K562 (cell line): Measurements from ENCODE around the gene NR5A2. TPM values are rescaled to one million over a fixed set of nuclear protein-coding genes. Genes with fewer than 3 reads are reported as not detected.

Experiments
- ARID4B ChIP-seq: sonication (generic); formaldehyde crosslinking; IDR thresholded peaks from 2 replicates; pipeline ENCODE4 v1.8.0; 2022; ENCODE audit warnings: mild to moderate bottlenecking, missing genetic modification reagents
- BHLHE40 ChIP-seq: IDR thresholded peaks from 2 replicates; pipeline ENCODE4 v1.6.1; 2011; ENCODE audit warnings: low read length, improper control_type of control experiment
- CGGBP1 ChIP-seq: fragments of 250-450 bp; sonication (Bioruptor Pico); IDR thresholded peaks from 2 replicates; pipeline ENCODE4 v1.9.0; 2021; ENCODE audit warnings: mild to moderate bottlenecking
- CHD7 ChIP-seq: fragments of 200-600 bp; sonication (generic); IDR thresholded peaks from one replicate; pipeline ENCODE4 v1.6.1; 2012; ENCODE audit warnings: mild to moderate bottlenecking, low read depth, low read length, inconsistent platforms
- FOXJ2 ChIP-seq: fragments of 200-800 bp; sonication (Bioruptor generic); IDR thresholded peaks from 2 replicates; pipeline ENCODE4 v1.6.1; 2016; ENCODE audit warnings: missing genetic modification characterization, missing compliant biosample characterization
- L3MBTL2 ChIP-seq: fragments of 450-650 bp; IDR thresholded peaks from 2 replicates; pipeline ENCODE4 v1.6.1; 2016; ENCODE audit warnings: mild to moderate bottlenecking, moderate library complexity
- MTA1 ChIP-seq: fragments of 450-650 bp; IDR thresholded peaks from 2 replicates; pipeline ENCODE4 v1.6.1; 2017; ENCODE audit warnings: borderline replicate concordance
- NFATC3 ChIP-seq: fragments of 450-650 bp; IDR thresholded peaks from 2 replicates; pipeline ENCODE4 v1.6.1; 2017; ENCODE audit warnings: mild to moderate bottlenecking
- TBP ChIP-seq: optimal IDR thresholded peaks from 2 replicates; pipeline ENCODE3; 2011; ENCODE audit warnings: low read depth, low read length, improper control_type of control experiment
- TEAD2 ChIP-seq: fragments of 450-650 bp; IDR thresholded peaks from 2 replicates; pipeline ENCODE4 v1.6.1; 2016; ENCODE audit warnings: missing genetic modification characterization, control low read depth, missing compliant biosample characterization
- ZEB2 ChIP-seq: fragments of 450-650 bp; IDR thresholded peaks from 2 replicates; pipeline ENCODE4 v1.6.1; 2016
- ZNF583 ChIP-seq: fragments of 250-450 bp; sonication (Bioruptor Pico); IDR thresholded peaks from 2 replicates; pipeline ENCODE4 v1.4.0; 2020
- polyA plus RNA-seq, 8 experiments: library from polyadenylated mRNA; depleted of rRNA in 4 of 8; stranded (reverse) in 5 of 8; unstranded in 3 of 8; fragments of >200 nt; fragmentation: Nextera tagmentation in 2 of 8; fragmentation: Illumina TruSeq in 1 of 8; extraction: Ambion mirVana in 2 of 8; extraction: Trizol in 1 of 8; gene quantifications; 2 replicates each; pipeline versions ENCODE4 v1.2.1 to v1.2.3, GENCODE V29; 2011 to 2014; ENCODE audit warnings: inconsistent platforms in 1 of 8, missing spikeins in 1 of 8
- total RNA-seq, 7 experiments: library from RNA; depleted of rRNA in 6 of 7; stranded (reverse); fragments of >200 nt in 6 of 7; fragmentation: Illumina TruSeq in 2 of 7; extraction: Trizol in 2 of 7; gene quantifications; 2 replicates each; pipeline versions ENCODE4 v1.2.1 to v1.2.3, GENCODE V29; 2011 to 2021; ENCODE audit warnings: low replicate concordance in 1 of 7

The NR5A2 gene
- total and polyA plus RNA-seq, 9 of the 15 experiments (the other 6 are each of a cell fraction or from before 2014, with no cell fraction given): 0.13 to 0.40 (median 0.29) TPM

GRCh38 chr1:200154069-200154767, 126.7 kb downstream of the NR5A2 start (continued):
- TF ChIP-seq TEAD2 (tag): no peak
- TF ChIP-seq ZEB2: peak; percentile 75; the same call in 1 of the 2 replicates
- no peak for TF ChIP-seq CHD7
- TF ChIP-seq CGGBP1: no peak
- TF ChIP-seq BHLHE40: peak; percentile 51; the same call in 1 of the 2 replicates
- TF ChIP-seq MTA1: peak; percentile 75; the same call in 1 of the 2 replicates
- no peak for TF ChIP-seq TBP
- no peak for TF ChIP-seq NFATC3
- peak; percentile 43; the same call in 1 of the 2 replicates for TF ChIP-seq L3MBTL2
- TF ChIP-seq FOXJ2 (tag): no peak
- TF ChIP-seq ZNF583 (CRISPR knock-in tag): no peak
- TF ChIP-seq ARID4B (CRISPR knock-in tag): no peak
